Left ventricle myocardium superior (tissue), 1 donor: ENCODE measurements around the gene F2R. TPM values are rescaled to one million over a fixed set of nuclear protein-coding genes. Genes with fewer than 3 reads are reported as not detected.

Experiments
- ATAC-seq: fragments of 200-7000 bp; cut with Tn5 transposase; one replicate; pipeline ENCODE4 v1.9.1; 2020; ENCODE audit warnings: mild to moderate bottlenecking, moderate library complexity
- DNase-seq: peaks from one replicate; pipeline ENCODE4 v3.0.0-alpha.2; 2020
- intact Hi-C: fragments of 100-400 bp; cut with micrococcal nuclease; formaldehyde crosslinking; loops from one replicate; pipeline ENCODE4 v1.11.0; 2022
- total RNA-seq: library from RNA; stranded (reverse); fragmentation: NEBNext Ultra II Directional; extraction: Animal tissue kit (Norgen Biotek cat#: 25700); gene quantifications from one replicate; pipeline ENCODE4 v1.2.1, GENCODE V29; 2021
- donor health status: DM: no; HTN: yes; CAD: no; lungs with severe emphysema.

Gene F2R
- total RNA-seq, 1 donor from 2014 or later: 7.2 TPM

DNA sequence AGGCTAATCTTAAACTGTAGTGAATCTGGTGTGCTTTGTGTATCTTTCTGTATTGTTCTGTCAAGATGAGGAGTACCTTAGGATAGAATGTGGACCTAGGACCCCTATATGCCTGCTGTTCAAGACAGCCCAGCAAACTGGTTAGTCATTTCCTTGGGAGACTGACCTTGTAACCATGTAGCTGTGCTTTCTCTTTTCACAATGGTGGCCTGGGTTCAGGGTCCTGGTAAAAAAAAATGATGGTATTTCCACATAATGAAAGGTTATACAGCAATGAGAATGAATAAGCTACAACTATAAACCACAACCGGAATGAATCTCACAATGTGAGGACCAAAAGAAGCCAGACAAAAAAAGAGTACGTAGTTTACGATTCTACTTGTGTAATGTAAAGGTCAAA, 66.5 kb downstream of the F2R start:
- no peak for ATAC-seq
- intact Hi-C loops: no loop called here
- no peak for DNase-seq

Other genes with a start within 250 kb of the F2R start
- 0.27 TPM for gene F2RL2, start 92.7 kb upstream of the F2R start, total RNA-seq
- 1.1 TPM for gene F2RL1, start 102.9 kb downstream of the F2R start, total RNA-seq
- 0.20 TPM for gene S100Z, start 133.9 kb downstream of the F2R start, total RNA-seq
- gene CRHBP, start 236.9 kb downstream of the F2R start, total RNA-seq: 0.92 TPM